Gastroesophageal sphincter (tissue), 4 donors: ENCODE results near the gene PRF1. TPM values are rescaled to one million over a fixed set of nuclear protein-coding genes. Genes with fewer than 3 reads are reported as not detected.
A peak's percentile ranks its signal among the peaks of the same experiment; 100 is the strongest.

Experiments
- ATAC-seq: fragments of 150-250 bp; one replicate; pipeline ENCODE4 v1.9.1; 2016; ENCODE audit warnings: mild to moderate bottlenecking, moderate library complexity
- H3K27ac ChIP-seq, 4 donors: fragments of 200-600 bp; sonication (generic) in 3 of 4; 1 replicate in 3 of 4; 2 replicates in 1 of 4; pipeline ENCODE4 v1.5.1; 2016 to 2019
- H3K27me3 ChIP-seq: fragments of 200-600 bp; sonication (generic); one replicate; pipeline ENCODE4 v1.5.1; 2019
- H3K36me3 ChIP-seq, 2 donors: fragments of 200-600 bp; sonication (generic); one replicate each; pipeline ENCODE4 v1.5.1; 2019; ENCODE audit warnings: control low read depth in 1 of 2
- H3K4me1 ChIP-seq, 3 donors: fragments of 200-600 bp; sonication (generic); 1 replicate in 2 of 3; 2 replicates in 1 of 3; pipeline ENCODE4 v1.5.1; 2016 to 2019; ENCODE audit warnings: control low read depth in 2 of 3
- H3K4me3 ChIP-seq, 2 donors: fragments of 200-600 bp; sonication (generic); one replicate each; pipeline ENCODE4 v1.5.1; 2019; ENCODE audit warnings: mild to moderate bottlenecking in 1 of 2, moderate library complexity in 1 of 2
- H3K9me3 ChIP-seq, 3 donors: fragments of 200-600 bp; sonication (generic); one replicate each; pipeline ENCODE4 v1.5.1; 2017 to 2019; ENCODE audit warnings: control low read depth in 2 of 3
- CTCF ChIP-seq, 4 experiments: fragments of 200-600 bp in 2 of 4; fragments of 450-650 bp in 2 of 4; sonication (generic) in 1 of 4; IDR thresholded peaks; one replicate each; pipeline ENCODE4 v1.5.1; 2017 to 2019; ENCODE audit warnings: antibody characterized with exemption in 4 of 4, mild to moderate bottlenecking in 2 of 4, moderate library complexity in 2 of 4
- EP300 ChIP-seq: sonication (generic); formaldehyde crosslinking; IDR thresholded peaks from one replicate; pipeline ENCODE4 v1.6.1; 2017; ENCODE audit warnings: antibody characterized with exemption, mild to moderate bottlenecking
- POLR2A ChIP-seq, 2 donors: fragments of 450-650 bp; IDR thresholded peaks; one replicate each; pipeline ENCODE4 v1.6.1; 2017; ENCODE audit warnings: antibody characterized with exemption in 2 of 2, mild to moderate bottlenecking in 2 of 2, moderate library complexity in 1 of 2
- POLR2AphosphoS5 ChIP-seq: sonication (generic); formaldehyde crosslinking; IDR thresholded peaks from one replicate; pipeline ENCODE4 v1.6.1; 2017; ENCODE audit warnings: antibody characterized with exemption
- WGBS, 2 donors: methylation state at CpG; one replicate each; pipeline ENCODE4 v1.1.5; 2018; ENCODE audit warnings: low coverage in 1 of 2; 5-methylcytosine and 5-hydroxymethylcytosine counted together
- total RNA-seq, 4 donors: library from RNA; depleted of rRNA; stranded (reverse); fragments of >200 nt; gene quantifications; one replicate each; pipeline ENCODE4 v1.1.0, GENCODE V29; 2016

The PRF1 gene
- total RNA-seq, 4 donors from 2014 or later, result 0.96 to 3.9 (median 2.0) TPM; not detected in 1

DNA sequence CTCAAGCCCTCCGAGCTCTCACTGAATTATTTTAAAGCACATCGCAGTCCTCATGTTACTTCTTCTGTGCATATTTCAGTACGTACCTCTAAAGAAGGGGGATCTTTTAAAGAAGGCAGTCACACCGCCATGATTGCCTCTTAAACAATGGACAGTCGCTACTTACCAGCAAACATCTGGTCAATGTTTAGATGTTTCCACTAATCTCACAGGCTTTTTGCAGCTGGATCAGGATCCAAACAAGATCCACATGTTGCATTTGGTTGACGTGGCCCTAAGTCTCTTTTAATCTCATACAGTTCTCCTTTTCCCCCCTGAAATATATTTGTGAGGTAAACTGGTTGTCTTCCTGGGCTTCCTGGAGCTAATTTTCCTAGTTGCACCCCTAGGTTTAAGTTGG is 50.0 kb downstream of the PRF1 start:
- Histone ChIP-seq H3K27me3 (no peaks in the 10 kb centered on the region), H3K27ac (no peak overlapping the region), H3K36me3 (peaks cover 0 to 67% of the 10 kb centered on the region in 2 donors), H3K4me1 (peaks cover 0 to 25% (median 0%) of the 10 kb centered on the region in 3 donors), H3K9me3 (no peaks in the 10 kb centered on the region), H3K4me3 (no peak overlapping the region)
- TF ChIP-seq EP300 (no peak), POLR2AphosphoS5 (no peak), CTCF (IDR thresholded peaks at IDR 0.05) (no peak), POLR2A (IDR thresholded peaks at IDR 0.05) (no peak)
- ATAC-seq, result no peak
- 74 to 90% methylated on average over 6 of the region's 6 CpGs for WGBS, 2 donors

- WGBS, 2 donors, result 44 to 54% methylated on average over 7 to 11 of the region's 19 CpGs
- Histone ChIP-seq H3K27me3 (no peaks in the 10 kb centered on the region), H3K36me3 (peaks cover 0 to 67% of the 10 kb centered on the region in 2 donors), H3K27ac (peak overlapping the region in 1 of 4 donors; percentile 2), H3K4me1 (peaks cover 0 to 25% (median 0%) of the 10 kb centered on the region in 3 donors), H3K9me3 (no peaks in the 10 kb centered on the region), H3K4me3 (no peak overlapping the region)
- TF ChIP-seq POLR2A (IDR thresholded peaks at IDR 0.05) (no peak), POLR2AphosphoS5 (peak; percentile 74)
- peak; percentile 69 for ATAC-seq
Observed at GRCh38 chr10:70551971-70552422, 50.5 kb downstream of the PRF1 start.

DNA sequence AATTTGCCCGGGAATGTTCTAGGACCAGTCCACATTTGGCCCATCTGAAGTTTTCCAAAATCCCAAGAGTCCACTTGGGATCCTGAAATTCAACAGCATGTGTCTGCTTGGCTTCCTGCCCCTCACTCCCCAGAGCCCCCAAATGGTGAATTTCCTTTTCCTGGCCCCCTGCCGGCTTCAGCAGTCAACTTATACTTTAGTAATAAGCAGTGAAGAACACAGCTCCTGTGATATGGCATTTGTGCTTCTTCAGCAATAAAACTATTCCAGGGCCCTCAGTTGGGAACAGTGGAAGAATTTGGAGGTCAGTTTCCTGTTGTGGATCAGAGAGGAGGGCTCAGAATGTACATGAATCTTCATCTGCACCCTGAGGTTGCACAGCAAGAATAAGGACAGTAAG is 51.1 kb downstream of the PRF1 start:
- Histone ChIP-seq H3K4me1 (peaks cover 0 to 25% (median 0%) of the 10 kb centered on the region in 3 donors), H3K4me3 (no peak overlapping the region), H3K27ac (peak overlapping the region in 2 of 4 donors; percentile 2 to 14), H3K36me3 (peaks cover 0 to 62% of the 10 kb centered on the region in 2 donors), H3K9me3 (no peaks in the 10 kb centered on the region), H3K27me3 (no peaks in the 10 kb centered on the region)
- no peak for TF ChIP-seq EP300
- TF ChIP-seq POLR2AphosphoS5, result no peak
- no peak for TF ChIP-seq CTCF (IDR thresholded peaks at IDR 0.05)
- no peak for ATAC-seq
- WGBS, 2 donors, result 27% methylated on average over 2 of the region's 2 CpGs; no CpG with 5 or more reads in 1 of the 2 donors

DNA sequence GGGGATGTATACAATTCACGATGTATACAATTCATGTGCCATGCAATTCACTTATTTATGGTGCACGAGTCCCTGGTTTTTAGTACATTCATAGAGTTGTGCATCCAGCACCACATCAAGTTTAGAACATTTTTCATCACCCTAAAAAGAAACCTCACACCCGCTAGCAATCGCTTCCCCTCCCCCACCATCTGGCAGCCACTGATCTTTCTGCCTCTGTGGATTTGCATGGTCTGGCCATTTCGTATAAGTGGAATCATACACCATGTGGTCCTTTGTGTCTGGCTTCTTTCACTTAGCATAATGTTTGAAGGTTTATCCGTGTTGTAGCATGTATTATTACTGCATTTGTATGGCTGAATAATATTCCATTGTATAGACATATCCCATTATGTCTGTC is 52.1 kb downstream of the PRF1 start:
- H3K27ac ChIP-seq, result no peak overlapping the region
- 71 to 77% methylated on average over 6 of the region's 6 CpGs for WGBS, 2 donors
- H3K4me1 ChIP-seq, result peaks cover 0 to 25% (median 0%) of the 10 kb centered on the region in 3 donors
- TF ChIP-seq EP300 (no peak), CTCF (IDR thresholded peaks at IDR 0.05) (no peak), POLR2A (IDR thresholded peaks at IDR 0.05) (no peak), POLR2AphosphoS5 (no peak)
- no peak for ATAC-seq
- H3K4me3 ChIP-seq, result no peak overlapping the region
- H3K27me3 ChIP-seq, result no peaks in the 10 kb centered on the region
- H3K36me3 ChIP-seq, result peaks cover 0 to 59% of the 10 kb centered on the region in 2 donors
- H3K9me3 ChIP-seq, result no peaks in the 10 kb centered on the region

DNA sequence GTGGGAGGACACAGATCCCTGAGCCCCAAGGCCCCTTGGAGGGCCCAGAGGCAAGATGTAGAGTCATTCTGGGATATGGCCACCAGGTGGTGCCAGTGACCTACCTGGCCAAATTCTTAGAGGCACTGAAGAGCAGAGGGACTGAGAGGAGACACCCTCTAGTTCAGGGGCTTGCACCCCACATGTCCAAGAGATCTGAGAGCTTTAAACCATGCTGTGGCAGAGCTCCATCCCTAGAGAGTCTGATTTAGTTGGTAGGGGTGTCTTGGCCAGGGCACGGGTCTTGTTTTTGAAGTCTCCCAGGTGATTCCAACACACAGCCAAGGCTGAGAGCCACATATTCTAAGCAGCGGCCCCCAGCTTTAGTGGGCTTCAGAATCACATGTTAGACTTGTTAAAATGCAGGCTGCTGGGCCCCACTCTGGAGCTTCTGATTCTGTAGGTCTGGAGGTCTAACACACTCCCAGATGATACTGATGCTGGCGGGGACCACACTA is 52.5 kb downstream of the PRF1 start:
- no peak overlapping the region for H3K4me3 ChIP-seq
- WGBS, 2 donors, result 60 to 100% methylated on average over 1 to 2 of the region's 3 CpGs
- TF ChIP-seq EP300, result no peak
- peak in 3 of 4 experiments; percentile 89 to 94 (median 91) for TF ChIP-seq CTCF (IDR thresholded peaks at IDR 0.05)

More for the DNA sequence above, 52.5 kb downstream of the PRF1 start:
- peak; percentile 55 for ATAC-seq
- Histone ChIP-seq H3K4me1 (peaks cover 0 to 25% (median 0%) of the 10 kb centered on the region in 3 donors), H3K27me3 (no peaks in the 10 kb centered on the region), H3K36me3 (peaks cover 0 to 59% of the 10 kb centered on the region in 2 donors), H3K27ac (no peak overlapping the region), H3K9me3 (no peaks in the 10 kb centered on the region)
